Measurements from ENCODE around the gene BLCAP.
A peak's percentile ranks its signal among the peaks of the same experiment; 100 is the strongest.

BLCAP gene

DNA sequence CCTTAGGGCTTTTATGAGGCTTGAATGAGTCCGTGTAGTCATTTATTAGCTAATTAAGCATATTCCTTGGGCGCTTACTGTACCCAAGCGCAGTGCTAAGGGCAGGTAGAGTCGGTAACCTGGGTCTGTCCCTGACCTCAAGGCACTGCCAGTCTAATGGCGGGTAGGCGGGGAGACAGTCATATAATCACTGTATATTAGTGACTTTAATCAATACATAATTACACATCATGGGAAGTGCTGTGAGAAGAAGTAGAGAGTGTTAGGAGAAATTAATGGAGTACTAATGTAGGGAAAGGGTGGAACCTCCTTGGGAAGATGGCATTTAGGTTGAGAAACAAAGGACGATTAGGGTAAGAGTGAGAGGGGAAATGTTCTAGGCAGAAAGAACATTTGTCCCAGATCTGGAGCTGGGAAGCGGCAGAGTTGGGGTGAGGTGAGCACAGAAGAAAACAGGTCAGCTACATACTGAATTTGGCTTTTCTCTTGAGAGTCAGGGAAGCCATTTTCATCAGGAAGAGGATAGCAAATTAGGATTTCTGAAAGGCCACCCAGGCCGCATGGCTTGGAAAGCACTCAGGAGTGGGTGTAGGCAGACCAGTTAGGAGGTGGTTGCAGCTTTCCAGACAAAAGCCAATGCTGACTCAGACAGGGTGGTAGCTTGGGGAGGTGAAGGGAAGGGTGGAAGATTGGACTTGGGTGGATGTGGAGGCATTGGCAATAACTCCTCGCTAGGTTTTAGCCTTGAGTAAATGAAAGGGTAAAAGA lies 954 bp upstream of the BLCAP start:
- DNase-seq, result no peak

DNA sequence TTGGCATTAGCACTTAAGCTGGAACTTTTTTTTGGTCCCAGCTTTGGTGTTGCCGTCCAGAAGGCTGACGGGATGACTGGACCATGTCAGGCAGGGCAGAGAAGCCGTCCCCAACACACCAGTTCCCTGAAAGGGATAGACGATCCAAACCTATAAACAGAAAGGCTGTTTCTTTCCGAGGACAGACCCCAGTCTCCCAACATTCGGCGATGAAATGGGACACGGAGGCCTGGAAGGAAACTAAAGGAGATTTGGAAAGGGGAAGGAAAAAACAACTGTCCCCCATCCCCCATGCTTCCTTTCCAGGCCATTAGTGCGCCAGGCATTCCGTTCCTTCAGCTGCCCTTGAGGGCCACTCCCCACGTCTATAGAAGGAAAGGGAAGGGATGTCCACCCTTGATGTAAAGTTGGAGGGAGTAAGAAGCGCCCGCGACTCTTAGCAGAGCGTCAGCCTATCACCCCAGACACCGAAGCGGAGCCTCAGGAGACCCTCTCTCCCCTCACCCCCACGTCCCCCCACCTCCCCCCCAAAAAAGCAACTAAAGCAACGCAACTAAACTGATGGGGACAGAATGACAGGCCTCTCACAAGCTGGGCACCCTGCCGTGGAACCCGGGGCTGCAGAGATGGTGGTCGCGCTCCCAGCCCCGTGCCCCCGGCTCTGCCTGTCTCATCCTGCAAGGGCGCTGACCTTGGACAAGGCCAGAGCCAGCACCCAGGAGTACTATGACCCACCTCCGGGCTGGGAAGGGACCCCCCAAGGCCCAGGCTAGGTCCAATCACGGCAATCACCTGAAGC lies 638 bp downstream of the BLCAP start:
- DNase-seq, result no peak

DNA sequence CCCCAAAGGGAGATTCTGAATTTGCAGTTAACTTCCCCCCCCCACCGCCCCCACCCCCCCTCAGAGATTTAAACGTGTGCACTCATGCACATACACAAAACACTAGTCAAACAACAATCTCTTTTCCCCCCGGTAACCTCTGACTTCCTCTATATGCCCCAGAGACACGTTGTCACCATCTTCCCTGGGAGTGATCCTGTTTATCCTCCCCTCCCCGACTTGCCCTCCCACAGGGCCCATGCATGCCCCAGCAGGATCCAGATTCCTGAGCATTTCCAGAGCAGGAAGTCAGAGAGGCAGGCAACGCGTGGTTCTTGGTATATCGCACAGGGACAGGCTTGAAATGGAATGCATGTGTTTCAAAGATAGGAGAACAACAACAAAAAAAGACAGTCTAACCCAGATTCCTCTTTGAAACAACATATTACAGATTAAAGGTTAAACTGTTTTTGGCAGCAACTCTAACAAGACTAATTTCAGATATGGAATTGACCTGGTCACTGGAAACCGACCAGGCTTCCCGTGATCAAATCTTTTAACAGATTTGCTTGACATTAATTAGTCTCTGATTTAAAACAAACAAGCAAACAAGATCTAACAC lies 1.3 kb downstream of the BLCAP start:
- DNase-seq, result no peak

DNA sequence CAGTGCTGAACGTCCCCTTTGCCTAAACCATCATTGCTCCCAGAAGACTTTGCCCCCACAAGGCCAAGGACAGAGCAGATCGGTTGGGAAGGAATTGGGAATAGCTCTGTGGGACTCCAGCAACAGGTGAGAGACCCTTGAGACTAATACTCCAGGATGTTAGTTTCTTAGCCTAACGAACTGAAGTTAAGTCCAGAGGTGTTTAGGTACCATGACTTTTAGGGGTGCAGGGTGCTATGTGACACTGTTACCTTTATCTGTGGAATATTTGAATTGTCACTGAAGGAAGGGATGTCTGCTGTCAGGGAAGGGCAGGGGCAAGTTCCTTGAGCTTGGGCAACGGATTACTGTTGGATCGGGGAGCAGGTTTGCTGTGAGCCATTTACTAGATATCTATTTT lies 1.9 kb downstream of the BLCAP start:
- DNase-seq, result no peak

DNA sequence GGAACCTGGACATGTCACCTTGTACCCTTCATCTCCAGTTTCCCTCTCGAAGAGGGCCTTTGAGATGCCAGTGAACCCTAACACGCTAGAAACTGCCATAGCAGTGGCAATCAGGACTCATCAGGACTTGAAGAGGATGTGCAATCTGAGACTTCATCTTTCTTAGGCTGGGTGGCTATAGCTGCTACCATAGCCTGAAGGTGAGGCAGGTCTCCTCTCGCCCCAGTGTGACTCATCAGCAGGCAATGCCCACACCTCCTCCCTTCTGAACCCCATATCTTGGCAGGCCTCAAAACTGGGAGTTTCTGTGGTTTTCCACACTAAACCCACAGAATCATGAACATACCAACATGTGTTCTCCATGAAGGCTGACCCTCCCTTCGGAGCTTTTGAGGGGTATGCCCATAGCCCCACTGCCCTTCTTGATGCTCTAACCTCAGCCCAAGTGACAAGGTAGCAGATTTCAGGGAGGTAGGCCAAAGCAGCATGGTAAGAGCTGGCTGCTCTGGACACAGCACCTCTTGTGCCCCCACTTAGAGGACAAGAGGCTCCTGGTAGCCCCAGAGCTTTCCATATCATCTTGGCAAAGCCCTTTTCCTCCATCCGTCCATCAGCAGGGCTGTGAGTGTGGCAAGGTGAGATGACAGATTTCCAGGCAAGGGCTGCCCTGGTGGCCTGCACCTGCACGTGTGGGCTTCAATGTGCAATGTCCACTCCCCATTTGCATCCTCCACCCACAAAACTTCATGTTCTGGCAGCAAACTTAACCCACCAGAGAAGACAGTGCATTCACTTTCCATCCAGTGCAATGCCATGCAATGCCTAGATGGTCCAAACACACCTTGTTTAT lies 2.6 kb downstream of the BLCAP start:
- peak; percentile 23 for DNase-seq

DNA sequence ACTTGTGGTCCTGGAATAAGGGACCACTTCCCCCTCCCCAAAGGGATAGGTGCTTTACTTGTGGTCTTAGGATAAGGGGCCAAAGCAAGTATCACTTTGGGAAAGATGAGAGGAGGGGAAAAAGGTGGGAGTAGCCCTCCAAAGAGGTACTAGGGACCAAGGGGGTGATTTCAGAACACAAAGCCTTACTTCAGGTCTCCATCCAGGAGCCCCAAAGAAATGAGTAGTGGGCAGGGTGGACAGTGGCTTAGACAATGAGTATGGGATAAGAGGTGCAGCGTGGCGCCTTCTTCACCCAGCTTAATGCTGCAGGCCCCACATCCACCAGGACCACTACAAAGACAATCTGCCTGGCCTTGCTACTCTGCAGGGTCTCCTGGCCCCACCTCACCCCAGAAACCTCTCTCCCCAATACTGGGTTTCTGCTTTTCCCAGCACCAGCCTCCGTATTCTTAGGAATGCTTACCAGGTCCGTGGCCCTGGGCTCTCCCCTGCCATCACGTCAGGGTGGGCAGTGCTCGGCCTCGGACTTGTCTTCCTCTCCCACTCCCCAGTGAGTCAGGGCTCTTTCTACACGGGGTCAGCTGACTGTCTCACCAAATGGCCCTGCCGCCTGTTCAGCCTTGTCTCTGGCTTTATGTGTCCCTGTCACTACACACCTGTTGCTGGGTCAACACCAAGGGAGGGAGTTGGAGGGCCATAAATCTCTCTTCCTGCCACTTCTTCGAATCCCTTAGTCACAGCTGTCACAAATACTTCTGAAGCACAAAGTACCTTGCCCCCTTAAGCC lies 3.6 kb downstream of the BLCAP start:
- no peak for DNase-seq

DNA sequence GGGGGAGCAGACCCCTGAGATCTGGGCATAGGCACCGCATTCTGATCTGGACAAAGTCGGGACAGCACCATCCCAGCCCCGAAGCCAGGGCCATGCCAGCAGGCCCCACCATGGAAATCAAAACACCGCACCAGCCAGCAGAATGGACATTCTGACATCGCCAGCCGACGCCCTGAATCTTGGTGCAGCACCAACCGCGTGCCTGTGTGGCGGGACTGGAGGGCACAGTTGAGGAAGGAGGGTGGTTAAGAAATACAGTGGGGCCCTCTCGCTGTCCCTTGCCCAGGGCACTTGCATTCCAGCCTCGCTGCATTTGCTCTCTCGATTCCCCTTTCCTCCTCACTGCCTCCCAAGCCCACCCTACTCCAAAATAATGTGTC lies 4.7 kb downstream of the BLCAP start:
- DNase-seq, result no peak

DNA sequence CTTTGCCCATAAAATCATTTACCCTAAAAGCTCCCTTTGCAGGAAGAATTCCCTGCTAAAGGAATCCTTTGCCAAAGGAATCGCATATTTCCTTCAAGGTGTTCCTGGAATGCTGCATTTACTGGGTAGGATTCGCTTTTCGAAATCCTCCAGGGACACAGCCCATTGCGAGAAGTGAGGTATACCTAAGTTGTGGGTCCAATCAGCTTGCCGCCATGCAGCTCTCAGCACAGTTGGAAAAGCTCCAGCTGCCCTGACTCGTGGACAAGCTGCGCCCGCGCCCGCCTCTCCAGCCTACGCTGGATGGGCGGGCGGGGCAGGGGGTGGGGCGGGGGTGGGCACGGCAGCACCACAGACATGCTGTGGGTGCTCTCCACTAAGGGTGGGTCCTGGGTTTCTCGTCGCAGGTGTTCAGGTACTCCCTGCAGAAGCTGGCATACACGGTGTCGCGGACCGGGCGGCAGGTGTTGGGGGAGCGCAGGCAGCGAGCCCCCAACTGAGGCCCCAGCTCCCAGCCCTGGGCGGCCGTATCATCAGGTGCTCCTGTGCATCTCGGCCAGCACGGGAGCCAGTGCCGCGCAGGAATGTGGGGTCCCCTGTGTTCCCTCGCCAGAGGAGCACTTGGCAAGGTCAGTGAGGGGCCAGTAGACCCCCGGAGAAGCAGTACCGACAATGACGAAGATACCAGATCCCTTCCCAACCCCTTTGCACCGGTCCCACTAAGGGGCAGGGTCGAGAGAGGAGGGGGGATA lies 5.2 kb downstream of the BLCAP start:
- no peak for DNase-seq

DNA sequence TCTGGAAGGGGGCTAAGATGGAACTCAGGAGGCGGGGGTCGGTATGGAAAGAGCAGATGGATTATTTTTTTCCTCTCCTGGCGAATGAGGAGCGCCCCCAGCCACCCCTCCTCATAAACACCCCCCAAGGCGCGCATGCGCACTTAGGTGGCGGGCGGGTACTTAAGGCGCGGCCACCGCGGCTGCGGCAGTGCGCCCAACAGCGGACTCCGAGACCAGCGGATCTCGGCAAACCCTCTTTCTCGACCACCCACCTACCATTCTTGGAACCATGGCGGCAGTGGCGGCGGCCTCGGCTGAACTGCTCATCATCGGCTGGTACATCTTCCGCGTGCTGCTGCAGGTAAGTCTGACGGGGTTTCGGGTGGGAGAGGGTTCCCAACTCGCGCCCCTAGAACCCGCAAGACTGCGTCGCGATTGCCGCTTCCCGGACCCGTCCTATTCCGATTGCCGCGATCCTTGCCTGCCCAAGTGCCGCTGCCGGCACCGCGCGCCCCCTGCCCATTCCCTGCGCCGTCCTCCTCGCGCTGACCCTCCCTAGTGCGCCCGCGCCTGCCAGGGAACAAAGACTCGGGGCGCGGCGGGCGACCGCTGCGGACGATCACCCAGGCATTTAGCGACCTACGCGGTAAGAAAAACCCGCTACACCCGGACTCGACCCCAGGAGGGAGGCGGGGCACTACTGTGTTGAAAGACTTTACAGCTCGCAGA lies 6.5 kb downstream of the BLCAP start, which contains the start of gene NNAT:
Gene NNAT, plus strand, starts transcription at position 190 of the 711 bp plus-strand sequence. Its CDS starts 82 bp downstream, at position 272.
- no peak for DNase-seq

DNA sequence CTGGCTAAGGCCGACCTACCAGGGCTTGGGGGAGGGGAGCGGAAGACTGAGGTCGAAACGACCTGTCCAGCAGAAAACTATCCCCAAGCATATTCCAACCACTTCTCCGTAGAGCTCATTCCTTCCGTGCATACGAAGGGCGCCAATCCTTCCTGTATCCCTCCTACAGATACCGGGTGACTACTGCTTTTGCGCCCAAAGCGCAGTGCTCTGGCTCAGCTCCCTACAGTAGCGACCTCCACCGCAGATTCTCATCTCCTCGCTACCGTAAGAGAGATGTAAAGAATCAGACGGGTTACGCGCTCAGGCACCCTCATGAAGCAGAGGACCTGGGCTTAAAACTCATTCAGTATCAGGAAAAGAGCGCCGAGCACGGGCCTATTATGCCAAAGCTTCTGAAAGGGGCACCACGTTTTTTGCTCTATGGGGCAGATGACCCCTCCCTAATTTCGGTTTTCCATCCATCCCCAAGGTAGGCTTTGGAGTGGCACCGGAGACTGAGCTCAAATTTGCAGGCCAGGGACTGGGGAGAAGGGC lies 7.2 kb downstream of the BLCAP start:
- DNase-seq, result no peak

DNA sequence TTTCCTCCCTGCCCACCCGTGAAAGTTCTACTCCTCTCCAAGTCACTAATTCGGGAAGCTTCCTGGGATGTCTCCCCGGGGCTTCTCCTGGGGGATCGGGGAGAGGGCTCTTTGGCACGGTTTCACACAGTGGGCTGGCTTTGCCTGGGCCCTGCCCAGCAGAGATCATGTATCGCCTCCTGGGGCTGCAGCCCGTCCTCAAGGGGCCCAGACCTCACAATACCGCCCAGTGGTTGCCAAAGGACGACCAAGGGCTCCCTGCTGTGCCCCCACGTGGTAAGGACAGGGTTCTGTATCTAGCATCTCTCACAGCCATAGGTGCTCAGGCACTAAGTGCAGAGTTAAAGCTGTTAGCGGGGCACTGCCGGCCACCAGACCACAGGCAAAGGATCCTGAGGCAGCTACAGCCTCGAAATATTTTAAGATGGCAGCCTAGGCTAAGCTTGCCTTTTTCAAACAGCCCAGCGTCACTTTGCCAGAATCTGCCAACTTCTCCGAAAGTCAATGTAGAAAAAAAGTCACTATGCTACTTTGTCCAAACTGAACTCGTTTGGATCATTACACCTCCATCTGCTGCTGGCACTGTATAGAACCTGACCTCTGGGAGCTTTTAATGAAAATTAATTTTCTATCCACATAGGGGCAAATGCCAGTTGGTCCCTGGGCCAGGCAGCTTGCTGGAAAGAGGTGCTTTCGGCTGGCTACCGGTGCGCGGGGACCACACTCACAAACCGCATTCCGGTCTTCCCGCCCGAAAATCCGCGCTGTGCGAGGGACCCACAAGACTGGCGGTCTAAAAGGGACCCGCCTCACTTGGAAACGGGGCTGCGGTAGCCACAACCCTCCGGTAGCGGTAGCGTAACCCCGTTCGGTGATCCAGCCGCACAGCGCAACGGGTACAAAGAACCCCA lies 7.9 kb downstream of the BLCAP start:
- DNase-seq, result no peak

DNA sequence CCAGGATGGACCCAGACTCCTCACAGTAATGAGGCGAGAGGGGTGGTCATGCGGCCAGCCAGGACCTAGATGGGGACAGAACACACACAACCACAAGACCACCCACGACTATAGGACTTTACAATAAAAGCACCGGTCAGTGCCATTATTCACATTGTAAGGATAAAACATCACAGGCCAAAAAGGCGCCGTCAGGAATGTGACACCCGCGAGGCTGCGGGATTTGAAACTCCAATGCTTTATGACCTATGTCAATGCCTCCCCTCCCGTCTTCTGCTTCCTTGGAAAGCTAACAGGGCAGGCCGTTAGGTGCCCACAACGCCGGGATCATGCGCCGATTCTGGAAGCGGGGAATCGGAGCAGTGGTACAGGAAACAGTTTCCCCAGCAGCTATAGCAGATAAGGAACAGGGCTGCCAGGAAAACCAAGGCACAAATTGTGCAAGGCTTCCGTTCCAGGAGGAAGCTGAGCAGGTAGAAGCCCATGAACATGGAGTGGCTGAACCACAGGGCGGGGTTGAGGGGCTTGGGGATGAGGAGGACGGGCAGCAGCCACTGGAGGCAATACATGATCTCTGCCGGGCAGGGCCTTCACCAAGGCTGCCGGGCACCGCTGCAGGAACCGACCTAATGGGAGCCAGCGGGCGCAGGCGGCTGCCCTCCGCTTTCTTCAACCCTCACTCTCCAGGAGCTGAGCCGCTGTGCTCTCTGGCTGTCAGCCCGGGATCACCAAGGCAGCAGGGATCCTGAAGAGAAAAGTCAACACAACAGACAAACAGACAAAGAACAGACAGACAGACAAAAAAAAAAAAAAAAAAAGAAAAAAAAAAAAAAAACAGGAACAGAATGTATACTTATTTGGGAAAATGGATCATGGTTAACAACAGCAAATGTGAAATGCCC lies 8.8 kb downstream of the BLCAP start:
- no peak for DNase-seq

DNA sequence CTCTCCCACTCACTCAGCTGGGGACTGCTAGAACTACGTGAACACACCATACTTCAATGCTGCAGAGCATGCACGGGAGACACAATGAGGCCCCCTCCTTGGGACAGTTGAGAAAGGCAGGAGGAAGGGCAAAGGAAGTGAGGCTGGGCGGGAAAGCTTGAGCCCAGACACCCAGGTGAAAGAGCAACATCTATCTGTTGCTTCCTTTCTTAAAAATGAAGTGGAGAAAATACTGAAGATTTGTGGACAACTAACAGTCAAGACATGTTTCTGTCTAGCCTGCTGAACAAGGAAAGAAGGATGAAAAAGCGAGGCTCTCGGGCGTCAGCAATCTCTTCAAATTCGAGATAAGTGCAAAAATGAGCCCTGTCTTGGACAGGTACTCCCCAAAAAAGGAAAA lies 9.6 kb downstream of the BLCAP start:
- no peak for DNase-seq

DNA sequence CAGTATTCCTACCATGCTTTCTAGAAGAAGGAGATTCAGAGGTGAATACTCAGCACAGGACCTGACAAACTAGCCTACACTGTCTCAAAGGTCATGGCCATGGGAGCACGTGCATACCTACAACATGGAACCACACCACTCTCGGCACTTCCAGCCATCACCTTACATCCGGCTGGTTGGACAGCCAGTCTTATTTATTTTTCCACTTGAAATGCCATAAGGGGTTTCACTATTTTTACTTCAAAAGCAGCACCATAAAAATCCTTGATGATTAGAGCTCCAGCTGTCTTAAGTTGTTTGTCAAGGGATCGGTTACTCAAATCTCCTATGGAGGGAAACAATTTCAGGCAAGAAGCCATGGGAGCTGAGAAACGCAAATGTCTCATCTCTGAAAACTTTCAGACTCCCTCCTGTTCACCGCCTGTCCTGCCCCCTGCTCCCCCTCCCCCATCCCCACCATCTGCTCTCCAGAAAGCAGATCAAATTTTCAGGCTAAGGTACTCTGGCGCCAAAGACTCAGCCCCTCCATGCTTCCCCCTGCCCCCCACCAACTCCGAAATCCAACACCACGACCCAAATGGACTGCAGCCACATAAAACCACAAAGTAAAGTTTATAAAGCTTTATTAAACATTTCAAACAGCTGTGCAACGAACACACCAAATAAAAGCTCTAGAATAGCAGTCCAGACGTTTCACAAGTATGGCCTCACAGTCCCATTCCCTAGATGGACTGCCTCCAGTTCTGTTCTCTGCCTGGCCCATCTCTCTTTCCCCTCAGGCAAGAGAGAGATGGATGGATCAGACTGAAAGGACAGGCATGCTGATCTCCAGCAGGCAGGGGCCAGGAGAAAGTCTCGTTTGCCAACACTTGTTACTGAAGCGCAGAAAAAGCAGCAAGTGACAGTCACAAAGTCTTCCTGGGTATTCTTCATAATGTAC lies 10.6 kb downstream of the BLCAP start:
- no peak for DNase-seq

DNA sequence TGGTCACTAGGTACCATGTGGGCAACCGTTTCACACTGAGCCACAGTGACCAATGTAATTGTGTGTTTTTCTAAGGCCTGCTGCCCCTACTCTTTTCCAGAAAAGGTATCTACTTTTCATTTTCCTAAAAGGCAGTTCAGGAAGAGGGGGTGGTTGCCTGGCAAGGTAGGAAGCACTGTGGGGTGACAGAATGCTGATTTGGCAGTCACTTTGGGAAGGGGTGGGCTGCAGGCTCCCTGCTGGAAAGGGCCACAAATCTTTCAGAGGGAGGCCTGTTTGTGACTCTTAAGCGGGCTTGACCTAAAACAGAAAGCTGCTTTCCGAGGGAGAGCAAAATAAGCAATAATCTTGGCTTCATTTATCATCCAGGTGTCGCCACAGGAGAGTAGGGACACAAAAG lies 11.8 kb downstream of the BLCAP start:
- DNase-seq, result no peak

DNA sequence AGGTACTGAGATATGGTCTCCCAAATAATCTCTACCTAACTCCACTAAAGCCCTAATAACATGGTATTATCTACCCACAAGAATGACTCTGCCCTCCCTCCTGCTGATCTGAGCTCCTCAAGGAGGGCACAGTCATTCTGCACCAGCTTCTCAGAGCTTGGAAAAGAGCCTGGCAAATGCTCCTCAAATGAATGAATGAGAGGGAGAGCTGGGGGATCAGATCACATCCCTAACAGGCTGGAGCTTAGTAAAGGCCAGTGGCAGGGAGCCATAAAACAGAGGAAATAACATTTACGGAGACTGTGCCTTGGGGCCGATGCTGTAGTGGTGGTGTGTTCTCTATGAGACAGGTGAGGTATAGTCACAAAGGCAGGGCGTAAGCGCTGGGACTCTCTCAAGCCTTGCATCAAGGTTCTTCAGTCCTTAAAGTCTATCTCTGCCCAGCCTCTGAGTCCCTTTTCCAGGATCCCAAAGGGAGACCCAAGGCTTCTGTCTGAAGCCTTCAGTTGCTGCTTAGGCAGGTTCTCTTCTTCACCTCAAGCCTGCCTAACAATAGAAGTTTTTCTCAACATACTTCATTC lies 13.8 kb downstream of the BLCAP start:
- DNase-seq, result no peak

Measured in CD4-positive, alpha-beta T cell treated with Interleukin-12 subunit alpha and Interleukin-12 subunit beta, for 1 hour (primary cell).